ENCODE data around the gene TTBK2.

GRCh38 chr15:42772901-42773300 lies 147.7 kb downstream of the TTBK2 start:
- no peak for TF ChIP-seq ZNF624 (tag by site-specific recombination; IDR thresholded peaks at IDR 0.05)
- TF ChIP-seq PBX3 (CRISPR knock-in tag; IDR thresholded peaks at IDR 0.05), result no peak
- no peak for TF ChIP-seq ZFP37 (tag by site-specific recombination; IDR thresholded peaks at IDR 0.05)
- no peak for TF ChIP-seq ZEB2 (tag by site-specific recombination; IDR thresholded peaks at IDR 0.05)
- TF ChIP-seq CTCF (tag by site-specific recombination; IDR thresholded peaks at IDR 0.05), result no peak
- no peak for TF ChIP-seq ZNF398 (tag by site-specific recombination; IDR thresholded peaks at IDR 0.05)
- no peak for TF ChIP-seq RBAK (tag by site-specific recombination; IDR thresholded peaks at IDR 0.05)
- TF ChIP-seq ZNF280C (tag by site-specific recombination; IDR thresholded peaks at IDR 0.05), result no peak
- TF ChIP-seq ZNF155 (tag by site-specific recombination; IDR thresholded peaks at IDR 0.05), result no peak

Data from HEK293 (cell line).